Skeletal muscle tissue (tissue), 4 donors: ENCODE data around the gene DTYMK. TPM values are rescaled to one million over a fixed set of nuclear protein-coding genes. Genes with fewer than 3 reads are reported as not detected.
A peak's percentile ranks its signal among the peaks of the same experiment; 100 is the strongest.

Experiments
- H3K27ac ChIP-seq: one replicate; pipeline ENCODE4 v1.7.0; 2013; ENCODE audit warnings: mild to moderate bottlenecking, low read depth, low read length, inconsistent platforms
- H3K27me3 ChIP-seq, 3 donors: one replicate each; pipeline ENCODE4 v1.7.0; 2013; ENCODE audit warnings: low read length in 3 of 3; ENCODE audit not compliant: control insufficient read depth in 3 of 3, insufficient read depth in 3 of 3
- H3K36me3 ChIP-seq, 3 donors: one replicate each; pipeline ENCODE4 v1.7.0; 2013; ENCODE audit warnings: low read length in 3 of 3; ENCODE audit not compliant: control insufficient read depth in 3 of 3, insufficient read depth in 3 of 3
- H3K4me1 ChIP-seq, 3 donors: one replicate each; pipeline ENCODE4 v1.7.0; 2013; ENCODE audit warnings: low read length in 3 of 3, mild to moderate bottlenecking in 3 of 3; ENCODE audit not compliant: control insufficient read depth in 3 of 3, insufficient read depth in 3 of 3
- H3K4me3 ChIP-seq, 3 donors: one replicate each; pipeline ENCODE4 v1.7.0; 2013; ENCODE audit warnings: low read length in 3 of 3
- H3K9ac ChIP-seq, 3 donors: one replicate each; pipeline ENCODE4 v1.7.0; 2013; ENCODE audit warnings: low read length in 3 of 3, mild to moderate bottlenecking in 3 of 3, moderate library complexity in 2 of 3, low read depth in 1 of 3
- H3K9me3 ChIP-seq, 3 donors: one replicate each; pipeline ENCODE4 v1.7.0; 2013; ENCODE audit warnings: low read length in 3 of 3; ENCODE audit not compliant: control insufficient read depth in 3 of 3
- total RNA-seq: library from RNA; depleted of rRNA; stranded (reverse); fragments of >200 nt; gene quantifications from one replicate; pipeline ENCODE4 v1.2.3, GENCODE V29; 2014
- donor health status: Osteomylitis.

DTYMK gene
- total RNA-seq, 1 donor from 2014 or later = 14.1 TPM

GRCh38 chr2:241728627-241729026 lies 42.0 kb upstream of the DTYMK start:
- Histone ChIP-seq H3K27me3 (no peaks in the 10 kb centered on the region), H3K4me3 (peak overlapping the region; percentile 47 to 61 (median 56)), H3K36me3 (peaks cover 3 to 11% (median 8%) of the 10 kb centered on the region in 3 donors), H3K27ac (peak overlapping the region; percentile 93), H3K4me1 (peaks cover 13% of the 10 kb centered on the region in 3 donors), H3K9ac (peak overlapping the region; percentile 81 to 88 (median 85)), H3K9me3 (no peaks in the 10 kb centered on the region)

GRCh38 chr2:241728000-241728399 lies 41.4 kb upstream of the DTYMK start:
- Histone ChIP-seq H3K27me3 (no peaks in the 10 kb centered on the region), H3K4me3 (peak overlapping the region in 2 of 3 donors; percentile 56 to 61), H3K9ac (peak overlapping the region; percentile 81 to 88 (median 85)), H3K36me3 (peaks cover 9 to 17% (median 12%) of the 10 kb centered on the region in 3 donors), H3K4me1 (peaks cover 13% of the 10 kb centered on the region in 3 donors), H3K27ac (peak overlapping the region; percentile 93), H3K9me3 (no peaks in the 10 kb centered on the region)

DNA sequence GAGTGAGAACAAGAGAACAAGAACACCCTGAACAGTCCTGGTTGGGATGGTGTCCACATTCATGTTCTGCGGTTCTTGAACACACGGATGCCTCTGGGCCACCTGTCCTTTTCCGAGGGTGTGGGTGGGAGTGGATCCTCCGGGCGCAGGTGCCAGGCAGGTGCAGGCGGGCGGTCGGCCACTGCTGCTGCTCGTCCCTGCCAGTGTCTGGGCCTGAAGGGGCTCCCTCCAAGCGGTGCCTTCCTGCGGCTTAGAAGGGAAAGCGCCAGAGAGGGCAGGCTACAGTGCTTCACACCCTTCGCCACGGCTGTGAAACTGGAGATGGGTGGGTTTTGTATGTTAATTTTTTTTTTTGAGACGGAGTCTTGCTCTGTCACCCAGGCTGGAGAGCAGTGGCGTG lies 39.8 kb upstream of the DTYMK start:
- H3K9ac ChIP-seq = no peak overlapping the region
- H3K9me3 ChIP-seq = no peaks in the 10 kb centered on the region
- no peaks in the 10 kb centered on the region for H3K27me3 ChIP-seq
- H3K27ac ChIP-seq = no peak overlapping the region
- H3K4me3 ChIP-seq = no peak overlapping the region
- H3K36me3 ChIP-seq = peaks cover 19 to 25% (median 21%) of the 10 kb centered on the region in 3 donors
- peaks cover 13% of the 10 kb centered on the region in 3 donors for H3K4me1 ChIP-seq

DNA sequence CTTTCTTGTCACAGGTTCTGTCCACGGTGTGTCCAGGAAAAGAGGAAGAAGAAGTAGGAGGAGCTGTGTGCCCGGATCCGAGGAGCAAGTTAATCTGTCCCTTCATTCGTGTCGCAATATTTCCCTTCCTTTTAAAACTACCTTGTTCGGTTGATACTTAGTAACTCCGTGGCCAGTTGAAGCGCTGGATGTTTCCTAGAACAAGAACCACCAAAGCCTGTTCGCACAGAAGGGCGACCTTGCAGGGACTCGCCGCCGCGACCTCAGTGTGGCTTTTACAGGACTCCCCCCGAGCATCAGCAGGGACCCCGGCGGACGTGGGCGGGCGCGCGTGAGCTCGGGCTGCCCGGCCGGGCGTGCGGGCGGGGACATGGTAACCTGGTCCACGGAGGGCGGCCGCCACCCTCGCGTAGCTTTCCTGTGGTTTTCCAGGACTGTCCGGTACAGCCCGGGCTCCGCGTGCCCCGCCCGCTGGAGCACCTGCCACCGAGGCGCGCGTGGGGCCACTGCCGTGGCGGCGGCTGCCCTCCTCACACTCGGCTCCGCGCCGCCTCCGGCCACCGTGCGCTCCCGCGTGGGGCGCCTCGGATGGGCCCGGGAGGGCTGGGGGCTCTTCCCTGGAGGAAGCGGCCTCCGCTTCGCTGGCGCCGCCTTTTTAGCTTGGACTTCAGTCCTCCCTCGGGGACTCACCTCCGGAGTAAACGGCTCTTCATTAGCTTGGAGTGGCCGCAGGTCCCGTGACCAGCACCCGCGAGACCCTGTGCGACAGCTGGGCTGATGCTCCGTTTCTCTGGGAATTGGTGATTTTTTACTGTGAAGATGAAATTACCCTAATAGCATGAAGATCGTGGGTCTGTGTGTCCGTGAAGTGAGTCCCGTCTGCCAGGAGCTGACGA lies 38.6 kb upstream of the DTYMK start:
- Histone ChIP-seq H3K9me3 (no peaks in the 10 kb centered on the region), H3K27me3 (no peaks in the 10 kb centered on the region), H3K27ac (no peak overlapping the region), H3K4me1 (peaks cover 13% of the 10 kb centered on the region in 3 donors), H3K4me3 (no peak overlapping the region), H3K9ac (no peak overlapping the region), H3K36me3 (peaks cover 31 to 38% (median 32%) of the 10 kb centered on the region in 3 donors)

DNA sequence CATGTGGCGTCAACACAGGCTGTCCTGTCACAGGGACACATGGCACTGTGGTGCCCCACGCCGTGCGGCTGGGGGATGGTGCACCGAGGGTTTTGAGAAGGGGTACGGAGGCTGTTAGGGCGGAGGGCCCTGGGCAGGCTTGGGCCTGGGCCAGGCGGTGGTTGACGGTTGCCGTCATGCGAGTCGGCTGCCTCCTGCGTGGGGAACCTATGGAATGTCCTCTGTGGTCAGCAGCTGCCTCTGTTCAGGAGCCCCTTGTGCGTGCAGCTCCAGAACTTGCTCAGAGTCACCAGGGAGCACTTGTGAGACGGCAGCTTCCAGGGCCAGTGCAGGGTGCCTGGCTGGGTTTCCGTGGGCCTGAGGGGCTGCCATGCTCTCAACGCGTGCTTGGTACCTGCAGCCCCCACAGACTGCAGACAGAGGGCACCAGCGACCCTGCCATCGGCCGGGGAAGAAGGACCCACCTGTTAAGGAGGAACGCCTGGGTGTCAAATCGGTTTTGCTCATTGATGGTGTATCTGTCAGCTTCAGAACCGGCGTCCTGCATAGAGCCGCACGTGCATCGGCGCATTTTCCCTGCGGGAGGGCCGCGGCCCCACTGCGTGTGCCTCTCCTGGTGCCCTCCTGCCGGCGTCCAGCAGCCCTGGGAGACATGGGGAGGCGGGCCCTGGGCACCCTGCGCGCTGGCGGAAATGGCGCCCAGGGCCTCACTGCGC lies 37.8 kb upstream of the DTYMK start:
- peaks cover 38 to 45% (median 40%) of the 10 kb centered on the region in 3 donors for H3K36me3 ChIP-seq
- no peaks in the 10 kb centered on the region for H3K27me3 ChIP-seq
- no peaks in the 10 kb centered on the region for H3K9me3 ChIP-seq
- no peak overlapping the region for H3K27ac ChIP-seq
- no peak overlapping the region for H3K9ac ChIP-seq
- H3K4me3 ChIP-seq = no peak overlapping the region
- H3K4me1 ChIP-seq = peaks cover 13% of the 10 kb centered on the region in 3 donors

GRCh38 chr2:241722896-241723454 lies 36.4 kb upstream of the DTYMK start:
- Histone ChIP-seq H3K27me3 (no peaks in the 10 kb centered on the region), H3K4me1 (peaks cover under 1 to 2% (median 1%) of the 10 kb centered on the region in 3 donors), H3K9ac (no peak overlapping the region), H3K27ac (no peak overlapping the region), H3K36me3 (peaks cover 42 to 51% (median 47%) of the 10 kb centered on the region in 3 donors), H3K9me3 (no peaks in the 10 kb centered on the region), H3K4me3 (no peak overlapping the region)

DNA sequence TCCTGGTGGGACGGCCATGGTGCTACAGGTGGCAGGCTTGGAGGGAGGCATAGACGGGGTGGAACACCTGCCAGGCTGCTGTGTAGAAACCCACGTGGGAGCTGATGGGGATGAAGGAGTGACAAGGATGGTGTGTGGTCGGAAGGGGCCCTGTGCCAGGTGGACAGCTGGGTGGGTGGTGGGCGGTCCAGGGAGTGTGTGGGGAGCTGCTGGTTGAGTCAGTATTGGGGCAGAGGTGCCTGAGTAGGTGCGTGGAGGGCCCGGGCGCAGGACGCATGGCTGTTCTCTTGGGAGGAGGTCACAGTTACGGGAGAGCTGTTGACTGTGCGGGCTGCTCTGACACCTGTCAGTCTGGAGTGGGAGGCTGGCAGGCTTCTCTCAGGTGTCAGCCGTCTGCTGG lies 35.2 kb upstream of the DTYMK start:
- no peak overlapping the region for H3K9ac ChIP-seq
- H3K36me3 ChIP-seq = peaks cover 43 to 51% (median 47%) of the 10 kb centered on the region in 3 donors
- no peak overlapping the region for H3K4me3 ChIP-seq
- no peaks in the 10 kb centered on the region for H3K4me1 ChIP-seq
- H3K27ac ChIP-seq = no peak overlapping the region
- no peaks in the 10 kb centered on the region for H3K27me3 ChIP-seq
- H3K9me3 ChIP-seq = no peaks in the 10 kb centered on the region

DNA sequence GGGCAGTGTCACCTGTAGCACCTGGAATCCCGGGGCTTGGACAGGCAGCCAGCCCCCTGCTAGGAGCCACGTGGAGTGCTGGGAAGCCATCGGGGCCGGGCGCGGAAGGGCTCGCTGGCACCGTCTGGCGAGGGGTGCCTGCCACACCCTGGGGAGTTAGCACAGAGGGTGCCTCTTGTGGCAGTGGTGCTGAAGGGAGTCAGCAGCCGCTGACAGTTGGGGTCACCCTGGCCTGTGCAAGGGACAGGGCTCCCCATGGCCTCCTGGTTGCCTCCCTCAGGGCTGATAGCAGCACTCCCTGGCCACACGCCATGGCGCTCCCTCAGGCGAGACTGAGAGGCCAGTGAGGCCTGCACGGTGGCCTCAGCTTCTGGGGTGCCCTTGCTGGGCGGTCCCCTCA lies 33.9 kb upstream of the DTYMK start:
- Histone ChIP-seq H3K36me3 (peaks cover 47 to 48% (median 48%) of the 10 kb centered on the region in 3 donors), H3K9me3 (no peaks in the 10 kb centered on the region), H3K27ac (no peak overlapping the region), H3K4me1 (no peaks in the 10 kb centered on the region), H3K9ac (no peak overlapping the region), H3K4me3 (no peak overlapping the region), H3K27me3 (no peaks in the 10 kb centered on the region)

DNA sequence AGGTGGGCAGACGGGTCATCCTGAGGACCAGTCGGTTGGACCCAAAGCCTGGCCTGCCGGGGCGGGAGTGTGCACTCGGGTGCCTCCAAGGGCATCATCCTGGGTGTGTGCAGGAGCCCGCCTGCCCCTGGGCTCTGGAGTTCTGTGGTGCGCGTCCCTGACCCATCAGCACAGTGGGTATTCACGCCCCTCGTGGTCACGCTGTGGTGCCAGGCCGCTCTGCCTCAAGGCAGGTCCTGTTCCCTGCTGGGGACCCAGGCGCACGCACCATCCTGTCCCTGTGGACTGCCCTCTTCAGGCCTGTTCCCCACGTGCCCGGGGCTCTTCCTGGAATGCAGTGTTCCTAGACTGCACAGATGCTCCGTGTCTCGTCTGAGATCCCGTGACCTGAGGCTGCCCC lies 33.5 kb upstream of the DTYMK start:
- Histone ChIP-seq H3K4me1 (no peaks in the 10 kb centered on the region), H3K27ac (no peak overlapping the region), H3K36me3 (peaks cover 47 to 48% (median 48%) of the 10 kb centered on the region in 3 donors), H3K4me3 (no peak overlapping the region), H3K9me3 (no peaks in the 10 kb centered on the region), H3K27me3 (no peaks in the 10 kb centered on the region), H3K9ac (no peak overlapping the region)
